Breast epithelium (tissue), 3 donors: ENCODE data around the gene E4F1.
"Not testable (repeated sequence)": the region's sequence is repeated elsewhere in the genome, so short reads cannot be mapped to it uniquely, and the experiment has no call there.

Source experiments
- POLR2A ChIP-seq: fragments of 450-650 bp; IDR thresholded peaks from one replicate; pipeline ENCODE4 v1.6.1; 2016; ENCODE audit warnings: antibody characterized with exemption, mild to moderate bottlenecking, moderate library complexity
- POLR2AphosphoS5 ChIP-seq, 3 donors: sonication (generic); formaldehyde crosslinking; IDR thresholded peaks; one replicate each; pipeline ENCODE4 v1.6.1; 2017; ENCODE audit warnings: antibody characterized with exemption in 3 of 3

DNA sequence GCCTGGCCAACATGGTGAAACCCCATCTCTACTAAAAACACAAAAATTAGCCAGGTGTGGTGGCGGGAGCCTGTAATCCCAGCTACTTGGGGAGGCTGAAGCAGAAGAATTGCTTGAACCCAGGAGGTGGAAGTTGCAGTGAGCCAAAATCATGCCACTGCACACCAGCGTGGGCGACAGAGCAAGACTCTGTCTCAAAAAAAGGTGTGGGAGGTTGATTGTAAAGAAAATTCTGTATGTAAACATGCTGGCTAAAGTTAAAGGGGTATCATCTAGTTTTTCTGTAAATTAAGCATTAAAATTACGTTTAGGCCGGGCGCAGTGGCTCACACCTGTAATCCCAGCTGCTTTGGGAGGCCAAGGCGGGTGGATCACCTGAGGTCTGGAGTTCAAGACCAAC lies 35.1 kb downstream of the E4F1 start:
- TF ChIP-seq POLR2AphosphoS5 (IDR thresholded peaks at IDR 0.05); POLR2A: not testable (repeated sequence)
